GM19372 (cell line): ENCODE results near the gene CBL.

Experiments used
- ATAC-seq: cut with Tn5 transposase; IDR thresholded peaks from one replicate; pipeline ENCODE4 v1.9.1; 2021; ENCODE audit warnings: mild to moderate bottlenecking, low read depth, moderate library complexity; ENCODE audit not compliant: unreplicated experiment

Gene CBL

GRCh38 chr11:119262668-119263351 is 56.7 kb downstream of the CBL start:
- ATAC-seq = no peak

GRCh38 chr11:119263352-119263940 is 57.3 kb downstream of the CBL start:
- ATAC-seq = no peak

GRCh38 chr11:119266063-119266462 is 59.9 kb downstream of the CBL start:
- ATAC-seq = no peak

GRCh38 chr11:119266517-119267255 is 60.5 kb downstream of the CBL start:
- ATAC-seq = no peak

GRCh38 chr11:119267645-119268044 is 61.5 kb downstream of the CBL start:
- ATAC-seq = no peak

- ATAC-seq = no peak
These were observed 67.6 kb downstream of the CBL start for GRCh38 chr11:119273721-119274120.

GRCh38 chr11:119277660-119278059 is 71.5 kb downstream of the CBL start:
- no peak for ATAC-seq

- ATAC-seq = no peak
These were observed 76.4 kb downstream of the CBL start for GRCh38 chr11:119282495-119282894.

- no peak for ATAC-seq
These were observed 78.4 kb downstream of the CBL start for GRCh38 chr11:119284344-119285157.

GRCh38 chr11:119285431-119285830 is 79.3 kb downstream of the CBL start:
- no peak for ATAC-seq

- no peak for ATAC-seq
These were observed 82.1 kb downstream of the CBL start for GRCh38 chr11:119288219-119288618.

- no peak for ATAC-seq
These were observed 84.9 kb downstream of the CBL start for GRCh38 chr11:119290894-119291497.

GRCh38 chr11:119293461-119293860 is 87.3 kb downstream of the CBL start:
- no peak for ATAC-seq

- ATAC-seq = no peak
These were observed 89.0 kb downstream of the CBL start for GRCh38 chr11:119295178-119295577.

GRCh38 chr11:119297938-119298337 is 91.8 kb downstream of the CBL start:
- ATAC-seq = no peak

GRCh38 chr11:119298726-119299125 is 92.6 kb downstream of the CBL start:
- ATAC-seq = no peak

- no peak for ATAC-seq
These were observed 93.3 kb downstream of the CBL start for GRCh38 chr11:119299416-119299815.

GRCh38 chr11:119300198-119300964 is 94.2 kb downstream of the CBL start:
- no peak for ATAC-seq

- ATAC-seq = no peak
These were observed 97.1 kb downstream of the CBL start for GRCh38 chr11:119303227-119303718.
